ENCODE data around the gene EPS15. TPM values are rescaled to one million over a fixed set of nuclear protein-coding genes. Genes with fewer than 3 reads are reported as not detected.

EPS15 gene
- total and polyA plus RNA-seq, 2 of the 13 experiments (the other 11 are each of a cell fraction or from before 2014, with no cell fraction given): 14.3 to 19.3 TPM

GRCh38 chr1:51359879-51360278, 159.2 kb downstream of the EPS15 start (continued):
- TF ChIP-seq TBP (CRISPR knock-in tag; IDR thresholded peaks at IDR 0.05): no peak
- no peak for TF ChIP-seq ZSCAN21 (CRISPR knock-in tag; IDR thresholded peaks at IDR 0.05; ENCODE audit: borderline replicate concordance)
- TF ChIP-seq ZNF296 (CRISPR knock-in tag; conservative IDR thresholded peaks at IDR 0.05): no peak
- no peak for TF ChIP-seq SIN3A (IDR thresholded peaks at IDR 0.05; ENCODE audit: borderline replicate concordance, low read depth, low read length)

GRCh38 chr1:51355382-51355781, 163.7 kb downstream of the EPS15 start:
- ATAC-seq: no peak
- CTCF ChIA-PET (ENCODE audit: low intra/inter-chr PET ratio, low total read pairs): no interaction called here

GRCh38 chr1:51354416-51354815, 164.7 kb downstream of the EPS15 start:
- TF ChIP-seq ZNF484 (CRISPR knock-in tag; IDR thresholded peaks at IDR 0.05; ENCODE audit: borderline replicate concordance, low read depth): no peak
- POLR2A ChIA-PET: no interaction called here
- ATAC-seq (no peak), FAIRE-seq (no peak), DNase-seq (ENCODE audit: low spot score) (no peak)
- CTCF ChIA-PET (ENCODE audit: low intra/inter-chr PET ratio, low total read pairs): no interaction called here
- Histone ChIP-seq H3K9ac (ENCODE audit: insufficient read depth, low read depth, low read length) (no peak overlapping the region), H3K4me3 (replicated peaks in 1 of 3; ENCODE audit: insufficient read depth in 1 of 3, low read depth in 2 of 3, low read length in 3 of 3) (no peak overlapping the region), H3K36me3 (replicated peaks in 1 of 2; ENCODE audit: control insufficient read depth in 1 of 2, insufficient read depth in 2 of 2, low read length in 2 of 2) (peaks cover 2 to 15% of the 10 kb centered on the region in 2 experiments; a peak in 2 of 5 replicates), H2AFZ (ENCODE audit: low read length) (no peak overlapping the region), H3K9me3 (ENCODE audit: low read length) (no peaks in the 10 kb centered on the region), H3K27ac (ENCODE audit: extremely low read length, insufficient read depth, low read length) (no peak overlapping the region), H3K79me2 (ENCODE audit: insufficient read depth, low read length) (no peaks in the 10 kb centered on the region), H3K4me1 (ENCODE audit: insufficient read depth, low read length) (peaks cover 14% of the 10 kb centered on the region), H3K27me3 (ENCODE audit: control insufficient read depth in 1 of 2, insufficient read depth in 2 of 2, low read length in 2 of 2) (no peaks in the 10 kb centered on the region), H4K20me1 (ENCODE audit: insufficient read depth, low read length) (no peaks in the 10 kb centered on the region), H3K4me2 (ENCODE audit: low read depth, low read length) (no peak overlapping the region)
- in situ Hi-C loops (cut with HindIII; ENCODE audit: extremely low pct_ligation_motif_present, low pct_unique_long_range_greater_than_20kb): no loop called here
- WGBS (ENCODE audit: low lambda C conversion rate): 87% methylated on average over 3 of the region's 3 CpGs
- intact Hi-C loops (cut with micrococcal nuclease; ENCODE audit: unreplicated experiment): no loop called here
- BruUV-seq (replicated peaks): no TSS peak

More at GRCh38 chr1:51355382-51355781, 163.7 kb downstream of the EPS15 start:
- Histone ChIP-seq H3K27me3 (ENCODE audit: control insufficient read depth in 1 of 2, insufficient read depth in 2 of 2, low read length in 2 of 2) (no peaks in the 10 kb centered on the region), H3K36me3 (replicated peaks in 1 of 2; ENCODE audit: control insufficient read depth in 1 of 2, insufficient read depth in 2 of 2, low read length in 2 of 2) (peaks cover 2 to 20% of the 10 kb centered on the region in 2 experiments; a peak in 3 of 5 replicates), H3K79me2 (ENCODE audit: insufficient read depth, low read length) (no peaks in the 10 kb centered on the region), H2AFZ (ENCODE audit: low read length) (no peak overlapping the region), H4K20me1 (ENCODE audit: insufficient read depth, low read length) (no peaks in the 10 kb centered on the region), H3K4me3 (replicated peaks in 1 of 3; ENCODE audit: insufficient read depth in 1 of 3, low read depth in 2 of 3, low read length in 3 of 3) (no peak overlapping the region), H3K27ac (ENCODE audit: extremely low read length, insufficient read depth, low read length) (no peak overlapping the region), H3K4me1 (ENCODE audit: insufficient read depth, low read length) (peaks cover 14% of the 10 kb centered on the region), H3K9ac (ENCODE audit: insufficient read depth, low read depth, low read length) (no peak overlapping the region), H3K4me2 (ENCODE audit: low read depth, low read length) (no peak overlapping the region), H3K9me3 (ENCODE audit: low read length) (no peaks in the 10 kb centered on the region)
- intact Hi-C loops (cut with micrococcal nuclease; ENCODE audit: unreplicated experiment): no loop called here
- POLR2A ChIA-PET: no interaction called here
- no peak for DNase-seq (ENCODE audit: low spot score)
- TF ChIP-seq MAFK (conservative IDR thresholded peaks at IDR 0.05 in 1 of 2, IDR thresholded peaks at IDR 0.05 in 1 of 2; ENCODE audit: low read length in 2 of 2): peak; percentile 59 to 68
- peak; percentile 61; the same call in 1 of the 2 replicates for TF ChIP-seq MAFF (IDR thresholded peaks at IDR 0.05; ENCODE audit: low read depth, low read length)
- no peak for TF ChIP-seq ZBTB42 (CRISPR knock-in tag; IDR thresholded peaks at IDR 0.05)
- in situ Hi-C loops (cut with HindIII; ENCODE audit: extremely low pct_ligation_motif_present, low pct_unique_long_range_greater_than_20kb): no loop called here
- BruUV-seq (replicated peaks): no TSS peak
- WGBS (ENCODE audit: low lambda C conversion rate): 100% methylated on average over 1 of the region's 1 CpG
- FAIRE-seq: no peak
